ENCODE results near the gene EAF2.

- TF ChIP-seq CTCF (IDR thresholded peaks at IDR 0.05 in 8 of 11, conservative IDR thresholded peaks at IDR 0.05 in 3 of 11): no peak
- TF ChIP-seq POLR2A (IDR thresholded peaks at IDR 0.05): no peak
These were observed 424 bp downstream of the EAF2 start for GRCh38 chr3:121835465-121835801.
